Measurements from ENCODE around the gene SERHL2. TPM values are rescaled to one million over a fixed set of nuclear protein-coding genes. Genes with fewer than 3 reads are reported as not detected.

The SERHL2 gene
- total RNA-seq, 1 donor from 2014 or later = 0.69 TPM

GRCh38 chr22:42608136-42608822 is 54.5 kb downstream of the SERHL2 start:
- no peak for TF ChIP-seq CTCF (IDR thresholded peaks at IDR 0.05; ENCODE audit: unreplicated experiment)
- DNase-seq (ENCODE audit: low spot score) = no peak
- no peaks in the 10 kb centered on the region for H3K9me3 Mint-ChIP-seq (ENCODE audit: unreplicated experiment)
- H3K36me3 Mint-ChIP-seq (ENCODE audit: low read depth, unreplicated experiment) = peaks cover 5% of the 10 kb centered on the region
- peak overlapping the region; percentile 51 for H3K4me3 Mint-ChIP-seq (ENCODE audit: unreplicated experiment)
- peaks cover 27% of the 10 kb centered on the region for H3K4me1 Mint-ChIP-seq (ENCODE audit: unreplicated experiment)
- no peak overlapping the region for H3K27ac Mint-ChIP-seq (ENCODE audit: unreplicated experiment)
- H3K27me3 Mint-ChIP-seq (ENCODE audit: unreplicated experiment) = peaks cover 9% of the 10 kb centered on the region

- DNase-seq (ENCODE audit: low spot score) = no peak
- Mint-ChIP-seq H3K4me1 (ENCODE audit: unreplicated experiment) (peaks cover 30% of the 10 kb centered on the region), H3K27me3 (ENCODE audit: unreplicated experiment) (peaks cover 10% of the 10 kb centered on the region), H3K9me3 (ENCODE audit: unreplicated experiment) (no peaks in the 10 kb centered on the region), H3K27ac (ENCODE audit: unreplicated experiment) (no peak overlapping the region), H3K36me3 (ENCODE audit: low read depth, unreplicated experiment) (peaks cover 5% of the 10 kb centered on the region), H3K4me3 (ENCODE audit: unreplicated experiment) (no peak overlapping the region)
- TF ChIP-seq CTCF (IDR thresholded peaks at IDR 0.05; ENCODE audit: unreplicated experiment) = no peak
Observed at GRCh38 chr22:42608823-42609361, 55.1 kb downstream of the SERHL2 start.

- DNase-seq (ENCODE audit: low spot score) = no peak
- H3K36me3 Mint-ChIP-seq (ENCODE audit: low read depth, unreplicated experiment) = peaks cover 7% of the 10 kb centered on the region
- H3K27ac Mint-ChIP-seq (ENCODE audit: unreplicated experiment) = no peak overlapping the region
- no peaks in the 10 kb centered on the region for H3K9me3 Mint-ChIP-seq (ENCODE audit: unreplicated experiment)
- no peak overlapping the region for H3K4me3 Mint-ChIP-seq (ENCODE audit: unreplicated experiment)
- H3K27me3 Mint-ChIP-seq (ENCODE audit: unreplicated experiment) = peaks cover 15% of the 10 kb centered on the region
- H3K4me1 Mint-ChIP-seq (ENCODE audit: unreplicated experiment) = peaks cover 36% of the 10 kb centered on the region
- TF ChIP-seq CTCF (IDR thresholded peaks at IDR 0.05; ENCODE audit: unreplicated experiment) = no peak
Observed at GRCh38 chr22:42610186-42610585, 56.4 kb downstream of the SERHL2 start.

- H3K4me1 Mint-ChIP-seq (ENCODE audit: unreplicated experiment) = peaks cover 41% of the 10 kb centered on the region
- no peak for DNase-seq (ENCODE audit: low spot score)
- H3K4me3 Mint-ChIP-seq (ENCODE audit: unreplicated experiment) = peak overlapping the region; percentile 19
- peak overlapping the region; percentile 30 for H3K27ac Mint-ChIP-seq (ENCODE audit: unreplicated experiment)
- H3K9me3 Mint-ChIP-seq (ENCODE audit: unreplicated experiment) = no peaks in the 10 kb centered on the region
- peaks cover 10% of the 10 kb centered on the region for H3K36me3 Mint-ChIP-seq (ENCODE audit: low read depth, unreplicated experiment)
- TF ChIP-seq CTCF (IDR thresholded peaks at IDR 0.05; ENCODE audit: unreplicated experiment) = no peak
- H3K27me3 Mint-ChIP-seq (ENCODE audit: unreplicated experiment) = peaks cover 19% of the 10 kb centered on the region
Observed at GRCh38 chr22:42611051-42611450, 57.3 kb downstream of the SERHL2 start.

- no peak for TF ChIP-seq CTCF (IDR thresholded peaks at IDR 0.05; ENCODE audit: unreplicated experiment)
- H3K36me3 Mint-ChIP-seq (ENCODE audit: low read depth, unreplicated experiment) = peaks cover 6% of the 10 kb centered on the region
- H3K27me3 Mint-ChIP-seq (ENCODE audit: unreplicated experiment) = peaks cover 18% of the 10 kb centered on the region
- H3K9me3 Mint-ChIP-seq (ENCODE audit: unreplicated experiment) = no peaks in the 10 kb centered on the region
- no peak overlapping the region for H3K27ac Mint-ChIP-seq (ENCODE audit: unreplicated experiment)
- no peak overlapping the region for H3K4me3 Mint-ChIP-seq (ENCODE audit: unreplicated experiment)
- no peak for DNase-seq (ENCODE audit: low spot score)
- peaks cover 41% of the 10 kb centered on the region for H3K4me1 Mint-ChIP-seq (ENCODE audit: unreplicated experiment)
Observed at GRCh38 chr22:42612336-42612735, 58.6 kb downstream of the SERHL2 start.
